Rectal smooth muscle tissue (tissue), 1 donor: Measurements from ENCODE around the gene OR51I2.

Experiments
- H3K27ac ChIP-seq: one replicate; pipeline ENCODE4 v1.7.0; 2013; ENCODE audit warnings: low read depth, low read length, inconsistent platforms
- H3K27me3 ChIP-seq: one replicate; pipeline ENCODE4 v1.7.0; 2013; ENCODE audit warnings: low read length; ENCODE audit not compliant: control insufficient read depth, insufficient read depth
- H3K36me3 ChIP-seq: one replicate; pipeline ENCODE4 v1.7.0; 2013; ENCODE audit warnings: low read length; ENCODE audit not compliant: control insufficient read depth, insufficient read depth
- H3K4me1 ChIP-seq: one replicate; pipeline ENCODE4 v1.7.0; 2013; ENCODE audit warnings: low read length; ENCODE audit not compliant: control insufficient read depth, insufficient read depth
- H3K4me3 ChIP-seq: one replicate; pipeline ENCODE4 v1.7.0; 2013; ENCODE audit warnings: low read length
- H3K9ac ChIP-seq: one replicate; pipeline ENCODE4 v1.7.0; 2013; ENCODE audit warnings: low read length

The OR51I2 gene, protein sequence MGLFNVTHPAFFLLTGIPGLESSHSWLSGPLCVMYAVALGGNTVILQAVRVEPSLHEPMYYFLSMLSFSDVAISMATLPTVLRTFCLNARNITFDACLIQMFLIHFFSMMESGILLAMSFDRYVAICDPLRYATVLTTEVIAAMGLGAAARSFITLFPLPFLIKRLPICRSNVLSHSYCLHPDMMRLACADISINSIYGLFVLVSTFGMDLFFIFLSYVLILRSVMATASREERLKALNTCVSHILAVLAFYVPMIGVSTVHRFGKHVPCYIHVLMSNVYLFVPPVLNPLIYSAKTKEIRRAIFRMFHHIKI

DNA sequence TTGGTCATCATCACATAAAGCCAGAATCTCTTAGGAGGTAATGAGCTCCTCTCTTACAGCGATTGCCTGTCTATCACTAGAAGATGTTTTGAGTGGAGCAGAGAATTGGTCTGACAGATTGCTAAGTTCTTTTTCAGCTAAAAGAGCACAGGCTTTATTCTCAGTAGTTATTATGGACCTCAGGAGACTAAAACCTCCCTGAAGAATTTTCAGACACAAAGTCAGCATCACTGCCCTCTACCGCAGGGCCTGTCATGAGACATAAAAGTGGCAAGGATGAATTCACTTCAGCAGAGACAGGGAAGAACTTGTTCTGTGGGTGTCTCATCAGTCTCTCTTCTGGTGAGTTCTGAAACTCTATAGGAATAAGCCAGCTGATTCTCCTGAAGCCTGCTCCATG is at the start of gene OR51I2:
Gene OR51I2, plus strand, starts transcription at position 301 of the 400 bp plus-strand sequence. CDS start 4,166 bp downstream, outside the sequence.
- Histone ChIP-seq H3K4me1 (no peaks in the 10 kb centered on the region), H3K4me3 (no peak within 1 kb of the TSS), H3K27ac (no peak within 1 kb of the TSS), H3K36me3 (no peaks in the 10 kb centered on the region), H3K9ac (no peak within 1 kb of the TSS), H3K27me3 (no peaks in the 10 kb centered on the region)

DNA sequence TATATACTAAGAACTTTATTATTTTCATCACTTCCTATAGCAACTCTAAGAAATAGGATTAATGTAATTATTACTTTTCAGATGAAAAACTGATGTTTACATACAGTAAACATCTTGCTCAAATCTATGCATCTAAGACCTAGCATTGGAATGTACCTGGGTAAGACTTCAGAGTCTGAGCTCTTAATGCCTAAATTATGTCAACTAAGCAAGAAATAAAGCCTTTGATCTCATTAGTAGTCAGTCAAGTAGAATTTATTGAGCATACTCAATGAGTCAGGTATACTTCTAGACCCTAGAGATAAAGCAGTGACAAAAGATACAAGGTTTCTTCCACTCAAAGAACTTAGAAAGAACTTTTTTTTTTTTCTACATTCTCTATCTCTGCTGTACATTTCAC is 44.0 kb upstream of the OR51I2 start:
- H3K4me3 ChIP-seq: no peak overlapping the region
- H3K36me3 ChIP-seq: no peaks in the 10 kb centered on the region
- no peak overlapping the region for H3K27ac ChIP-seq
- H3K9ac ChIP-seq: no peak overlapping the region
- no peaks in the 10 kb centered on the region for H3K27me3 ChIP-seq
- no peaks in the 10 kb centered on the region for H3K4me1 ChIP-seq

DNA sequence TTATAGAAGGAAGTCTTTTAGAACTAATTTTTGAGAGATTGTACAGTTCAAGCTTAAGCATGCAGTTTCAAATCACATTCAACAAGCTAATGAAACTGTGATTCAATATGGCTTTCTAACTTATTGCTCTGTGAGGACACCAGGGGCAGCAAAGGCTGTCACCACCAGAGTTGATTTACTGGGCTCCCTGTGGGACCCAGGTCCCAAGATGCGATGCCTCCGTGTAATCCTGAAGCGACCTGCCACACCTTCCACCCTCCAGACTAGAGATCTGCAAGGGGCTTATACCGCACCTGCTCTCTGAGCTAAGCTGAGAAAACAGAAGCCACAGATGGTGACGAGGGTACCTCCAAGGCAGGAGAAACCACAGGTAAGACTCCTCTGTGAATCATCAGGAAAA is 28.1 kb upstream of the OR51I2 start:
- Histone ChIP-seq H3K27ac (no peak overlapping the region), H3K27me3 (no peaks in the 10 kb centered on the region), H3K4me3 (no peak overlapping the region), H3K9ac (no peak overlapping the region), H3K4me1 (no peaks in the 10 kb centered on the region), H3K36me3 (no peaks in the 10 kb centered on the region)

DNA sequence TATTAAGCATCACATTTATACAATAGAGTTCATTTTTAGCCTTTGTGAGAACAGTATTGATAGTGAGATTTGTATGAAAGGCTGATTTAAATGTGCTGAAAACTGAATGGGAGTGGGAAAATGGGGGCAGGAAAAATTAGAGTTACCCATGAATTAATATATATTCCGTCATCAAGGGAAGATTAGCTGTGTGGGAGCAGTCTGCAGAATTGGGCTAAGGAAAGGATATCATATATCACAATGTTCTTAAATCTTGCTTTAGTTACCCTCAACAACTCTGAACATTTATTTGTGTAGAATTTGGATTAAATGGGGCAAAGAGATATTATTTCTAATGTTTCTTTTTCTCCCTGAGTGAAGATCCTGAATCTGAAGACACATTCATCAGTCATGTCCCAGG is 27.3 kb upstream of the OR51I2 start, which contains the start of gene OR51Q1:
Gene OR51Q1, plus strand, starts transcription at position 301 of the 400 bp plus-strand sequence. Its CDS starts 90 bp downstream, at position 391.
- no peaks in the 10 kb centered on the region for H3K4me1 ChIP-seq
- H3K27me3 ChIP-seq: no peaks in the 10 kb centered on the region
- H3K4me3 ChIP-seq: no peak within 1 kb of the TSS
- no peak within 1 kb of the TSS for H3K9ac ChIP-seq
- no peaks in the 10 kb centered on the region for H3K36me3 ChIP-seq
- no peak within 1 kb of the TSS for H3K27ac ChIP-seq

DNA sequence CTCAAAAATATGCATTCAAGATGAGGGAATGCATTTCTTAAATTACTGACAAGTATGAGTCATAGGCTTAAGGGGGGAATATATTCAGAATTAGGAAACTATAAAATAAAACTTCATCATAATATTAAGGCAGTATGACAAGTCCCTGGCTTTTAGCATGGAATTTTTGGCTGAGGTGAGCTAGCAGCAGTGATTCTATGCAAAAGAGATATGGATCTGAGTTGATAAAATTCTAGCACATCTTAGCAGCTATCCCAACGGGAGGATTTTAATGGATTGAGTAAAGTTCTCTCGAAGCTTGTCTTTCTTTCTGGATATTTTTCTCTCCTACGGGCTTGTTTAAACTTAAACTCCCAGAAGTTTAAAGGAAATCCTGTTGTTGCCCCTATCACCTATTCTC is 26.0 kb upstream of the OR51I2 start:
- no peak overlapping the region for H3K4me3 ChIP-seq
- no peaks in the 10 kb centered on the region for H3K36me3 ChIP-seq
- no peaks in the 10 kb centered on the region for H3K4me1 ChIP-seq
- H3K27me3 ChIP-seq: no peaks in the 10 kb centered on the region
- no peak overlapping the region for H3K27ac ChIP-seq
- H3K9ac ChIP-seq: no peak overlapping the region

DNA sequence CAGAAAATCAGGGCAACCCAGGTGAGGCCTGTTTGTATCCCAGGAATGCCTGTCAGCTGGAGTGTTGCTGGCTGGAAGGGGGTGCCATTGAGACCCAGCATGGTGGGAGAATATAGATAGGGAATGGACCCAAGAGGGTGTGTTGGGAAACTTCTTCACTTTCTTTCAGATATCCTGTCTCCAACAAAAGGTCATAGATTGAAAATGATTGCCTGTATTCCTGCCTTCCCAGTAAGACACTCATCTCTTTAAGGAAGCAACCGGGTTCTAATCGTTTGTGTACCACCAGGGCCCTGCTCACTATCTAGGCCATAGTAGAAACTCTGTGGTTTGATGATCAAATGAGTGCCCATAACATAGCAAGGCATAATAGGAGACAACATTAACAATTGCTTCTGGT is 7.7 kb upstream of the OR51I2 start, which contains the start of gene OR51I1:
Gene OR51I1, minus strand, starts transcription at position 101 of the 400 bp plus-strand sequence. Its CDS starts 0 bp downstream, at position 101.
- H3K4me3 ChIP-seq: no peak within 1 kb of the TSS
- no peak within 1 kb of the TSS for H3K9ac ChIP-seq
- no peaks in the 10 kb centered on the region for H3K4me1 ChIP-seq
- no peak within 1 kb of the TSS for H3K27ac ChIP-seq
- no peaks in the 10 kb centered on the region for H3K27me3 ChIP-seq
- H3K36me3 ChIP-seq: no peaks in the 10 kb centered on the region

DNA sequence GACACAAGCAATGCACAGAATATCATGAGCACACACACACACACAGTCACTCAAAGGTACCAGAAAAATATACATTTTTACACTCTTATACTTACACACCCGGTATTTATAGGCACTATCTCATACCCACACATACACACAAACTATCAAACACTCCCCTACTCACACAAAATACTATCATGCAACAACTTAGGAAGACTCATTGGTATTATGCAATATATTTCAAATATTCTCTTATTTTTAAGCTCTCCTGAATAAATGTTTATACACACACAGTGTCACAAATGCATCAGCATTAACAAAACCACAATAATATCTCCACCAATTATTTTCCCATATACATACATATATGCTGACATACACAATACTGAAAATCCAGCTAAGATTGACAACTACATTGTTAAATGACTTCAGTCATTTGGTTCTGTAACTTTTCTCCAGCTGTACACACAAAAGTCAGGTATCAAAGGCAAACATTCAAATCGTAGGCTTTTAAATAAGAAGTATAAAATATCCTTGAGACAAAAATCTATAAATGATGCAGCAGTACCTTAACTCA is 5.2 kb upstream of the OR51I2 start:
- no peaks in the 10 kb centered on the region for H3K4me1 ChIP-seq
- H3K36me3 ChIP-seq: no peaks in the 10 kb centered on the region
- no peak overlapping the region for H3K27ac ChIP-seq
- H3K27me3 ChIP-seq: no peaks in the 10 kb centered on the region
- H3K9ac ChIP-seq: no peak overlapping the region
- H3K4me3 ChIP-seq: no peak overlapping the region

DNA sequence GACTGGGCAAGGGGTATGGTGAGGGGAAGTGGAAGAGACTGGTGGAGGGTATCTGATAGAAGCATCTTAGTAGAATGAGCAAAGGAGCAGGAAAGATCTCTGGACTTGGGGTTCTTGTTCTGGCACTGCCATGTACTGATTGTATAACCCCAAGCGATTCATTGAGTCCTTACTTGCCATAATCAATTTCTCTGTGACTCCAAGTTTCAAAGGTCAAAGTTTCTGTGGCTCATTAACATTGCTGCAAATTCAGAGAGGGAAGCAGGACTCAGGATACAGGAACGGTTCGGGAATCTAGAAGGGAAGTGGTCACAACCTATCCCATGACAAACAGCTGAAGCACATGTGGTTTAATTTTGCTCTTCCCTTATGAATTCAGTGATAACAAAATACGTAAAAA is 309 bp downstream of the OR51I2 start:
- no peak overlapping the region for H3K9ac ChIP-seq
- no peaks in the 10 kb centered on the region for H3K4me1 ChIP-seq
- no peak overlapping the region for H3K27ac ChIP-seq
- H3K27me3 ChIP-seq: no peaks in the 10 kb centered on the region
- H3K4me3 ChIP-seq: no peak overlapping the region
- H3K36me3 ChIP-seq: no peaks in the 10 kb centered on the region

DNA sequence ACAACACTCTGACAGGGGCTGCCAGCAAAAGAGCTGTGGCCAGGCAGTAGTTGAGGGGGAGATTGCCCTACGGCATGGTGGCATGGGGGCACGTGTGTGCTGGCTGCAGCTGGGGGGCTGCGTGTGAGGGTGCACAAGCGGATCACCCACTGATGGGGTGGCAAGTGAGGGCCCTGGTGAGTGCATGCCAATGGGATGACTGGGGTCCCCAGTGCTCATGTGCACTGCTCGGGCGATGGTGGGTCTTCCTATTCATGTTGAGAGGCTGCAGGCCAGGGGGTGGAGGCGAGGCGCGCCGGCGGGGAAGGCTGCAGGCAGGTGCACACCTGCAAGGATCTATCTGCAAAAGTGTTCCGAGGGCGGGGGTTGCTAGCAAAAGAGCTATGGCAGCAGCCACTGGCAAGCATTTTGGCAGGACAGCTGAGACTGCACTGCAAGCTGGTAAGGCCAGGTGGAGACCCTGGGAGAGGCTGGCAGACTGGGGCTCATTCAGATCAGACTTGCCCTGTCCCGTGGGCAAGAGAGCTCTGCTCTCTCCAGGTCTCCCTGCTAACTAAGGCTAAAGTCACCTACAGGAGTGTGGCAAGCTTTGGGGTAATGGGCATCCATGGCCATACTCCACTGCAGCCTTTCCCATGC is 12.0 kb downstream of the OR51I2 start:
- Histone ChIP-seq H3K36me3 (no peaks in the 10 kb centered on the region), H3K9ac (no peak overlapping the region), H3K27ac (no peak overlapping the region), H3K27me3 (no peaks in the 10 kb centered on the region), H3K4me1 (no peaks in the 10 kb centered on the region), H3K4me3 (no peak overlapping the region)

DNA sequence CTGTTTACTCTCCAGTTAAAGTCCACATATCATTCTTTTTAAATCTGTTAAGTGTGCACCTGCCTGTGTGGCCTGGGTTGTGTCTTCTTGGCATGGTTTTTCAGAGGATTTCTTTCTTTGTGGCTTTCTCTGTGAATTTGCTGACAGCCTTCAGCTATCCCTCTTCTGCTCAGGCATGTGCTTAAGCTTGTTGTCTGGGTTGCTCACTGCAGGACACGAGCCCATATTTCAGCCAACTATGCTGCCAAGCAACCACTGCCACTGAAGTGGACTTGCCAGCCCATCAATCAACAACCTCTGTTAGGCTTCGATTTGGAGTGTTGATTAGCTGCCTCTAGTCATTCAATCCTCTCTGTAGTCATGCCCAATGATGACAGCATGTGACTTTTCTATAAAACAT is 18.4 kb downstream of the OR51I2 start:
- no peak overlapping the region for H3K9ac ChIP-seq
- H3K4me1 ChIP-seq: no peaks in the 10 kb centered on the region
- H3K36me3 ChIP-seq: no peaks in the 10 kb centered on the region
- H3K27ac ChIP-seq: no peak overlapping the region
- no peaks in the 10 kb centered on the region for H3K27me3 ChIP-seq
- no peak overlapping the region for H3K4me3 ChIP-seq

DNA sequence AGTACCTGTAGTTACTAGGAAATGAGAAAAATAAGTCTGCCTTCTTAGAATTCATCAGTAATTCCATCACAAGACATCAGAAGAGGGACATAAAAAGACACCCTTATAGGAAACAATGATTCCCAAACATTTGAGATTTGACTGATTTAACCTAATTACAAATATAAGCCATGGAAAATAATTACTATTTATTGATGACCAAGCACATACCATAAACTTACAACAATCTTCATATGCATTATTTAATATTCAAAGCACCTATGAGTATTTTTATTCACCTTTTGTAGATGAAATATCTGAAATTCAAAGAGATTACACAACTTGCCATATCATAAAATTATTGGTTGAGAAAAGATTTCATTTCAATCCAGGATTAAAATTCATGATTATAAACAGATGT is 24.8 kb downstream of the OR51I2 start:
- Histone ChIP-seq H3K9ac (no peak overlapping the region), H3K4me3 (no peak overlapping the region), H3K27ac (no peak overlapping the region), H3K4me1 (no peaks in the 10 kb centered on the region), H3K36me3 (no peaks in the 10 kb centered on the region), H3K27me3 (no peaks in the 10 kb centered on the region)

DNA sequence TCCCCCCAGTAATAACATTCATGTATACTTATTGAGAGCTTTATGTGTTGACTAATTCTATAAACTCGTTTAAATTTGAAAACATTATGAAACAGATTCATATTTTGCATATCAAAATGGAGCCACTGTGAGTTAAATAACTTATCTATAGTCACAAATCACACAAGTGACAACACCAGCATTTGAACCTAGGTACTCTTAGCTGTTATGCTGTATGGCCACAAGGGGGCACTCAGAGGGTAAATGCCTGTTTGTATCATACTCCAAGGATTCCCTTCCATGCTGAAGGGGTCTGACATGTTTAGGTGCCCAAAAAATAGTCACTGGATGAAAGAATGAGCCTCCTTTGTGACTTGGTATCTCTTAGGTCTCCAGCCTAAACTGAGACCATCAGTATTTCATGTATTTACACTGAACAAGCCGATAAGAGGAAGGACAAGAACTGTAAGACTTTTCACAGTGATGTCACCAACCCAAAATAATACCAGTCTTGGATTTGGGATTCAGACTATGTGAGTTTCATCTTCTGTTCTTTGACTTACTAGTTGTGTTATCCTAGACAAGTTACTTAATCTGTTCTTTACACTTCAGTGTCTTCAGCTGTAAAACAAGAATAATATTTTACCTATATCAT is 27.2 kb downstream of the OR51I2 start:
- H3K27ac ChIP-seq: no peak overlapping the region
- no peak overlapping the region for H3K9ac ChIP-seq
- no peaks in the 10 kb centered on the region for H3K36me3 ChIP-seq
- no peaks in the 10 kb centered on the region for H3K4me1 ChIP-seq
- H3K4me3 ChIP-seq: no peak overlapping the region
- H3K27me3 ChIP-seq: no peaks in the 10 kb centered on the region
